ENCODE measurements around the gene ROCK1.
"Not testable (repeated sequence)": the region's sequence is repeated elsewhere in the genome, so short reads cannot be mapped to it uniquely, and the experiment has no call there.

The ROCK1 gene

GRCh38 chr18:21049306-21049705, 62.3 kb downstream of the ROCK1 start:
- no peak for DNase-seq

- no peak for DNase-seq
Measured at GRCh38 chr18:21047126-21047525, 64.5 kb downstream of the ROCK1 start.

- no peak for DNase-seq
Measured at GRCh38 chr18:21040466-21040865, 71.1 kb downstream of the ROCK1 start.

- no peak for DNase-seq
Measured at GRCh38 chr18:21038201-21038600, 73.4 kb downstream of the ROCK1 start.

- DNase-seq = no peak
Measured at GRCh38 chr18:21031845-21032244, 79.8 kb downstream of the ROCK1 start.

GRCh38 chr18:21018257-21018656, 93.4 kb downstream of the ROCK1 start:
- DNase-seq = not testable (repeated sequence)

GRCh38 chr18:21012308-21012707, 99.3 kb downstream of the ROCK1 start:
- DNase-seq = no peak

GRCh38 chr18:21004726-21005125, 106.9 kb downstream of the ROCK1 start:
- no peak for DNase-seq

- no peak for DNase-seq
Measured at GRCh38 chr18:21000667-21001066, 110.9 kb downstream of the ROCK1 start.

- no peak for DNase-seq
Measured at GRCh38 chr18:20997371-20997770, 114.2 kb downstream of the ROCK1 start.

GRCh38 chr18:20996418-20996817, 115.2 kb downstream of the ROCK1 start:
- DNase-seq = no peak

GRCh38 chr18:20988726-20989125, 122.9 kb downstream of the ROCK1 start:
- DNase-seq = no peak

- no peak for DNase-seq
Measured at GRCh38 chr18:20975077-20975476, 136.5 kb downstream of the ROCK1 start.

GRCh38 chr18:20971886-20972267, 139.7 kb downstream of the ROCK1 start:
- DNase-seq = no peak

- no peak for DNase-seq
Measured at GRCh38 chr18:20966795-20967194, 144.8 kb downstream of the ROCK1 start.

GRCh38 chr18:20963027-20963426, 148.6 kb downstream of the ROCK1 start:
- DNase-seq = no peak

- DNase-seq = no peak
Measured at GRCh38 chr18:20960735-20961134, 150.9 kb downstream of the ROCK1 start.

GRCh38 chr18:20950827-20951226, 160.8 kb downstream of the ROCK1 start:
- not testable (repeated sequence) for DNase-seq

Data from activated CD4-positive, alpha-beta T cell treated with anti-CD3 and anti-CD28 coated beads, Interleukin-2, amount 50 U/mL, for 1 hour (primary cell).